LNCaP clone FGC (cell line): ENCODE results near the gene ZNF761.
A peak's percentile ranks its signal among the peaks of the same experiment; 100 is the strongest.

Experiments
- DNase-seq: peaks from one replicate; pipeline ENCODE4 v3.0.0-alpha.2; 2011; ENCODE audit warnings: low read depth
- H3K4me3 ChIP-seq: 2 replicates; pipeline ENCODE4 v1.5.1; 2011; ENCODE audit warnings: mild to moderate bottlenecking, low read depth, low read length, control low read depth
- CTCF ChIP-seq: IDR thresholded peaks from 2 replicates; pipeline ENCODE4 v1.5.1; 2012; ENCODE audit warnings: mild to moderate bottlenecking; ENCODE audit not compliant: control insufficient read depth, insufficient read depth; ENCODE audit errors: extremely low read depth

The ZNF761 gene

GRCh38 chr19:53431399-53432087 is at the start of gene ZNF761:
Gene ZNF761 (plus strand): TSS chr19:53431984. CDS start chr19:53447269, 15,285 bp downstream.
- TF ChIP-seq CTCF: no peak
- H3K4me3 ChIP-seq: peak within 1 kb of the TSS; percentile 80
- peak; percentile 88 for DNase-seq

GRCh38 chr19:53388168-53388567 is 43.6 kb upstream of the ZNF761 start:
- no peak for DNase-seq
- H3K4me3 ChIP-seq: no peak overlapping the region
- no peak for TF ChIP-seq CTCF

- no peak for TF ChIP-seq CTCF
- DNase-seq: no peak
- H3K4me3 ChIP-seq: no peak overlapping the region
Measured at GRCh38 chr19:53388904-53389303, 42.9 kb upstream of the ZNF761 start.

GRCh38 chr19:53389571-53389970 is 42.2 kb upstream of the ZNF761 start:
- no peak overlapping the region for H3K4me3 ChIP-seq
- no peak for DNase-seq
- no peak for TF ChIP-seq CTCF

- no peak for DNase-seq
- no peak overlapping the region for H3K4me3 ChIP-seq
Measured at GRCh38 chr19:53389978-53390377, 41.8 kb upstream of the ZNF761 start.

GRCh38 chr19:53394522-53394973 is 37.2 kb upstream of the ZNF761 start:
- DNase-seq: no peak
- peak overlapping the region; percentile 88 for H3K4me3 ChIP-seq
- TF ChIP-seq CTCF: no peak

More at GRCh38 chr19:53389978-53390377, 41.8 kb upstream of the ZNF761 start:
- no peak for TF ChIP-seq CTCF
